Right lobe of liver (tissue), 4 donors: ENCODE measurements around the gene CITED4.

Experiments used
- CTCF ChIP-seq, 4 donors: fragments of 200-600 bp in 3 of 4; fragments of 450-650 bp in 1 of 4; IDR thresholded peaks; one replicate each; pipeline versions ENCODE4 v1.5.1 to v1.8.0; 2016 to 2022; ENCODE audit warnings: antibody characterized with exemption in 4 of 4, mild to moderate bottlenecking in 2 of 4
- POLR2A ChIP-seq: fragments of 450-650 bp; IDR thresholded peaks from one replicate; pipeline ENCODE4 v1.6.1; 2017; ENCODE audit warnings: antibody characterized with exemption, mild to moderate bottlenecking
- donor health status: DM: no; HTN: no; CAD: no.
- donor health status: DM: no; HTN: no; CAD: no.
- donor health status: DM: no; HTN: yes; CAD: no.

- TF ChIP-seq CTCF (IDR thresholded peaks at IDR 0.05) (no peak), POLR2A (no peak)
These were observed 47.1 kb upstream of the CITED4 start for GRCh38 chr1:40909281-40909680.
